Measurements from ENCODE around the gene PRDM10.

GRCh38 chr11:129885381-129885780, 117.3 kb downstream of the PRDM10 start:
- TF ChIP-seq, protein P1, sequence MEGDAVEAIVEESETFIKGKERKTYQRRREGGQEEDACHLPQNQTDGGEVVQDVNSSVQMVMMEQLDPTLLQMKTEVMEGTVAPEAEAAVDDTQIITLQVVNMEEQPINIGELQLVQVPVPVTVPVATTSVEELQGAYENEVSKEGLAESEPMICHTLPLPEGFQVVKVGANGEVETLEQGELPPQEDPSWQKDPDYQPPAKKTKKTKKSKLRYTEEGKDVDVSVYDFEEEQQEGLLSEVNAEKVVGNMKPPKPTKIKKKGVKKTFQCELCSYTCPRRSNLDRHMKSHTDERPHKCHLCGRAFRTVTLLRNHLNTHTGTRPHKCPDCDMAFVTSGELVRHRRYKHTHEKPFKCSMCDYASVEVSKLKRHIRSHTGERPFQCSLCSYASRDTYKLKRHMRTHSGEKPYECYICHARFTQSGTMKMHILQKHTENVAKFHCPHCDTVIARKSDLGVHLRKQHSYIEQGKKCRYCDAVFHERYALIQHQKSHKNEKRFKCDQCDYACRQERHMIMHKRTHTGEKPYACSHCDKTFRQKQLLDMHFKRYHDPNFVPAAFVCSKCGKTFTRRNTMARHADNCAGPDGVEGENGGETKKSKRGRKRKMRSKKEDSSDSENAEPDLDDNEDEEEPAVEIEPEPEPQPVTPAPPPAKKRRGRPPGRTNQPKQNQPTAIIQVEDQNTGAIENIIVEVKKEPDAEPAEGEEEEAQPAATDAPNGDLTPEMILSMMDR (IDR thresholded peaks at IDR 0.05; ENCODE audit: low read length): no peak
- no peak for TF ChIP-seq EZH2 (IDR thresholded peaks at IDR 0.05; ENCODE audit: borderline replicate concordance, low read length)

All from OCI-LY1 (cell line).